Upper lobe of right lung (tissue), 1 donor: Measurements from ENCODE around the gene GPR83. TPM values are rescaled to one million over a fixed set of nuclear protein-coding genes. Genes with fewer than 3 reads are reported as not detected.

Source experiments
- ATAC-seq: fragments of 200-7000 bp; cut with Tn5 transposase; one replicate; pipeline ENCODE4 v1.9.1; 2020; ENCODE audit warnings: mild to moderate bottlenecking, moderate library complexity
- DNase-seq: peaks from one replicate; pipeline ENCODE4 v3.0.0-alpha.2; 2020
- H3K27ac ChIP-seq: fragments of 200-600 bp; one replicate; pipeline ENCODE4 v1.8.0; 2022
- H3K27me3 ChIP-seq: fragments of 200-600 bp; one replicate; pipeline ENCODE4 v1.8.0; 2022; ENCODE audit warnings: mild to moderate bottlenecking
- H3K36me3 ChIP-seq: fragments of 200-600 bp; one replicate; pipeline ENCODE4 v1.8.0; 2022
- H3K4me1 ChIP-seq: fragments of 200-600 bp; one replicate; pipeline ENCODE4 v1.8.0; 2022
- H3K4me3 ChIP-seq: fragments of 200-600 bp; one replicate; pipeline ENCODE4 v1.8.0; 2022; ENCODE audit warnings: mild to moderate bottlenecking
- H3K9me3 ChIP-seq: fragments of 200-600 bp; one replicate; pipeline ENCODE4 v1.8.0; 2022
- intact Hi-C: fragments of 100-400 bp; cut with DNase I; formaldehyde crosslinking; loops from one replicate; pipeline ENCODE4 v1.11.0; 2022
- total RNA-seq: library from RNA; stranded (reverse); fragmentation: NEBNext Ultra II Directional; extraction: Animal tissue kit (Norgen Biotek cat#: 25700); gene quantifications from one replicate; pipeline ENCODE4 v1.2.1, GENCODE V29; 2021
- TF ChIP-seq, protein P1 (sequence below): fragments of 200-600 bp; IDR thresholded peaks from one replicate; pipeline ENCODE4 v1.8.0; 2022; ENCODE audit warnings: antibody characterized with exemption
- donor health status: DM: no; HTN: yes; CAD: no; lungs with severe emphysema.

The GPR83 gene
- total RNA-seq, 1 donor from 2014 or later = 0.12 TPM

DNA sequence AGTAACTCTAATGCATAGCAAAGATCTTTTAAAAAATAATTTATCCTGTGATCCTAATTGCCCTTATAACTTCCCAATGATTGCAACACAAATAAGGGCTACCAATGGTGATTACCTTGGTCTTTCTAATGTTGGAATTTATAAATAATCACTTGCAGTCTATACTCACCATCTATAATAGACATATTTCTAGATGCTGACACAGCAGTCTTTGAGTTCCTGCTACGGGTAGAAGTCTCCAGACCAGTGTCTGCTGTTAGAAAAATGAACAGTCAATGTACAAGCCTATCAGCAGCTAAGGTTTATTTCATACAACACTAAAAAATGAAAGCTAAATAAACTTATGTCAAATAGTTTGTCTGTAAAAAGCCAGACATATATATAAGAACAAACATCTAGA lies 44.4 kb upstream of the GPR83 start:
- no peak for DNase-seq
- no peak for ATAC-seq
- intact Hi-C loops = no loop called here

DNA sequence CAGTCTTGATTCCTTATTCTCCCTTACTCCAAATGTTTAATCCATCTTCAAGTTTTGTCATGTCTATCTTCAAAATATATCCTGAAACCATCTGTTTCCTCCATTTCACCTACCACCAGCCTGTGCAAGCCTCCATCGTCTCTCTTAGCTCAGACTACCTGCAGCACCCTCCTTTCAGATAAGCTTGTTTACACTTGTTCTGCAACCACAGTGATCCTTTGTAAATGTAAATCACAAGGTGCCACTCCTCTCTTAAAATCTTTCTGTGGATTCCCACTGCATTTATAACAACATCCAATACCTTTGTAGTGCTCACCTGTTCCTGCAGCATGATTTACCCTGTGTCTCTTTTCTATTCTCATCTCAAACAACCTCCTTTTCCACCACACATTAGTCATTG lies 31.8 kb upstream of the GPR83 start:
- DNase-seq (no peak), ATAC-seq (no peak)
- TF ChIP-seq, protein P1, sequence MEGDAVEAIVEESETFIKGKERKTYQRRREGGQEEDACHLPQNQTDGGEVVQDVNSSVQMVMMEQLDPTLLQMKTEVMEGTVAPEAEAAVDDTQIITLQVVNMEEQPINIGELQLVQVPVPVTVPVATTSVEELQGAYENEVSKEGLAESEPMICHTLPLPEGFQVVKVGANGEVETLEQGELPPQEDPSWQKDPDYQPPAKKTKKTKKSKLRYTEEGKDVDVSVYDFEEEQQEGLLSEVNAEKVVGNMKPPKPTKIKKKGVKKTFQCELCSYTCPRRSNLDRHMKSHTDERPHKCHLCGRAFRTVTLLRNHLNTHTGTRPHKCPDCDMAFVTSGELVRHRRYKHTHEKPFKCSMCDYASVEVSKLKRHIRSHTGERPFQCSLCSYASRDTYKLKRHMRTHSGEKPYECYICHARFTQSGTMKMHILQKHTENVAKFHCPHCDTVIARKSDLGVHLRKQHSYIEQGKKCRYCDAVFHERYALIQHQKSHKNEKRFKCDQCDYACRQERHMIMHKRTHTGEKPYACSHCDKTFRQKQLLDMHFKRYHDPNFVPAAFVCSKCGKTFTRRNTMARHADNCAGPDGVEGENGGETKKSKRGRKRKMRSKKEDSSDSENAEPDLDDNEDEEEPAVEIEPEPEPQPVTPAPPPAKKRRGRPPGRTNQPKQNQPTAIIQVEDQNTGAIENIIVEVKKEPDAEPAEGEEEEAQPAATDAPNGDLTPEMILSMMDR = no peak
- intact Hi-C loops = no loop called here
- H3K27ac ChIP-seq = no peak overlapping the region
- peaks cover 43% of the 10 kb centered on the region for H3K36me3 ChIP-seq
- no peaks in the 10 kb centered on the region for H3K9me3 ChIP-seq
- no peaks in the 10 kb centered on the region for H3K27me3 ChIP-seq
- H3K4me3 ChIP-seq = no peak overlapping the region
- H3K4me1 ChIP-seq = no peaks in the 10 kb centered on the region

More for the DNA sequence above, 44.4 kb upstream of the GPR83 start:
- H3K27ac ChIP-seq = no peak overlapping the region
- no peaks in the 10 kb centered on the region for H3K27me3 ChIP-seq
- TF ChIP-seq, protein P1 = no peak
- peaks cover 43% of the 10 kb centered on the region for H3K36me3 ChIP-seq
- no peaks in the 10 kb centered on the region for H3K9me3 ChIP-seq
- no peaks in the 10 kb centered on the region for H3K4me1 ChIP-seq
- H3K4me3 ChIP-seq = no peak overlapping the region

DNA sequence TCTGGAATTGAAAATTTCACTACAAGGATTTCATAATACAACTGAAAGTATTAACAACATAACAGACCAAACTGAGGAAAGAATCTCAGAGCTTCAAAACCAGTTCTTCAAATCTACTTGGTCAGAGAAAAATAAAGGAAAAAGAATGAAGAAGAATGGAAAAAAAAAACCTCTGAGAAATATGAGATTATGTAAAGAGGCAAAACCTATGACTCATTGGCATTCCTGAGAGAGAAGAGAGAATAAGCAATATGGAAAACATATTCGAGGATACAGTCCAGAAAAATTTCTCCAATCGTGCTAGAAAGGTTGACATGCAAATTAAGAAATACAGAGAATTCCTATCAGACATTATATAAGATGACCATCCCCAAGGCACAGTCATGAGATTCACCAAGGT lies 23.4 kb upstream of the GPR83 start:
- ATAC-seq = no peak
- intact Hi-C loops = no loop called here
- TF ChIP-seq, protein P1 = no peak
- H3K4me3 ChIP-seq = no peak overlapping the region
- peaks cover 42% of the 10 kb centered on the region for H3K36me3 ChIP-seq
- no peak overlapping the region for H3K27ac ChIP-seq
- DNase-seq = no peak
- H3K9me3 ChIP-seq = no peaks in the 10 kb centered on the region
- H3K27me3 ChIP-seq = no peaks in the 10 kb centered on the region
- H3K4me1 ChIP-seq = no peaks in the 10 kb centered on the region

DNA sequence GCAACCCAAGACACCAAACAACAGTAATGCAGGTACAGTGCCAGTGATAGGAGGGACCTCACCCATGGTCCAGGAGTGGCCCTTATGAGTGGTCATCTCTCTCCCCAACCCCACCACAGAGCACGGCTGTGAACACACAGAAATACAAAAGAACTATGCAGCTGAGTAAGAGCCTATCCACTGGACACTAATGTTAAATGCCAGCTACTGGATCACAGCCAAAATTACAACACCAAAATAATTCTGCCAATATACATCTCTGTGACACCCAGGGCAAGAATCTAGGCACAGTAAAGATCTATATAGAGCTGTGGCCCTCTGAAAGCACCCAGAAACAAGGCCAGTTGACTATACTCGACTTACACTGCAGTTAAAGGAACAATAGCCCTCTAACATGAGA lies 22.8 kb upstream of the GPR83 start:
- TF ChIP-seq, protein P1 = no peak
- DNase-seq = no peak
- Histone ChIP-seq H3K36me3 (peaks cover 43% of the 10 kb centered on the region), H3K4me3 (no peak overlapping the region), H3K4me1 (no peaks in the 10 kb centered on the region), H3K27me3 (no peaks in the 10 kb centered on the region), H3K27ac (no peak overlapping the region), H3K9me3 (no peaks in the 10 kb centered on the region)
- intact Hi-C loops = no loop called here
- no peak for ATAC-seq

DNA sequence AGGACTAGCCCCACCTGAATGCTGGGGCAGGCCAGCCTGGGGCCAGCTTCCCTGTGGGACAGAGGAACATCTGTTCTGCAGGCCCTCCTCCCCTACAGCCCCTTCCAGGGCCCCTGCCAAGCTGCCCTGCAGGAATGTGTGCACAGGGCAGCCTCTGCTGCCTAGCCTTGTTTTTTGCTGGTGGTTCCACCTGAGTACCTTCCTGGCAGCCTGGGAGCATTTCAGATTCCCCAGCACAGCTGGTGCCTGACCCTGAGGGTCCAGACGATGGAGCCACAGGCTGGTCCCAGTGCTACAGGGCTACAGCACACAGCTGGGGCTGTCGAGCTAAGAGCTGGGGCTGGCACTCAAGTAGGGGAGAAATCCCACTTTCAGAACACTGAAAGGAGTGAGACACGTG lies 22.3 kb upstream of the GPR83 start:
- Histone ChIP-seq H3K36me3 (peaks cover 43% of the 10 kb centered on the region), H3K27me3 (no peaks in the 10 kb centered on the region), H3K4me3 (no peak overlapping the region), H3K9me3 (no peaks in the 10 kb centered on the region), H3K27ac (no peak overlapping the region), H3K4me1 (no peaks in the 10 kb centered on the region)
- TF ChIP-seq, protein P1 = no peak
- ATAC-seq (peak; percentile 9), DNase-seq (no peak)
- intact Hi-C loops = no loop called here

DNA sequence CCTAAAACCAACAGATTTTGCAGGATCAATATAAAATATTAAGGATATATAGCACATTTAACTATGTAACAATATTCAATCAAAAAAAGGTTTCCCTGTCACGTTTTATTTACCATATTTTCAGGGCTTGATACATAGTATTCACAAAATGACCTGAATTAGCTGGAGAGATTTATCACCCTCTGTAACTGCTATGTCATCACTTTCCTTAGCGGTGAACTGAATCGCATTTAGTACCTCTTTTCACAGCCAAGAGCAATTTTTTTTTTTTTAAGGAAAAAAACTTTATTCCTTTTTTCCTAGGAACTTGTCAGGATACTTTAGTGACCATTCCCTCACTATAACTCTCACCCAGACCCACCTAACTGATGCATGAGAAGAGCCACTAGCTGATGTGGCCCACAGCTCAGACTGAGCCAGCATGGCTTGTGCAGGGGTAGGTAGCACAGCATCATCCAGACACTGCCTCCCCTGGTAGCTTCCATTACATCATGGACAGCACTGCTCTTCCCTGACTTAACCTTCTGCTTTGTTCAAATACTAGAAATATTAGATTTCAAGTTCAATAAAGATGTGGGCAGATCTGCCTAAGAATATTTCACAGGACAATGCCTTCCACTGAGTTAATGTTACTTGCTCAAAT lies 17.0 kb upstream of the GPR83 start:
- intact Hi-C loops = no loop called here
- no peaks in the 10 kb centered on the region for H3K9me3 ChIP-seq
- H3K4me1 ChIP-seq = no peaks in the 10 kb centered on the region
- no peak overlapping the region for H3K4me3 ChIP-seq
- H3K27ac ChIP-seq = no peak overlapping the region
- ATAC-seq (peak; percentile 29), DNase-seq (no peak)
- H3K27me3 ChIP-seq = no peaks in the 10 kb centered on the region
- H3K36me3 ChIP-seq = peaks cover 27% of the 10 kb centered on the region
- TF ChIP-seq, protein P1 = no peak
